Liver (tissue), 9 donors: Measurements from ENCODE around the gene CDC37L1. TPM values are rescaled to one million over a fixed set of nuclear protein-coding genes. Genes with fewer than 3 reads are reported as not detected.

ENCODE experiments used
- DNase-seq: peaks from one replicate; pipeline ENCODE4 v3.0.0-alpha.2; 2017; ENCODE audit warnings: low spot score
- H3K27ac ChIP-seq, 2 donors: one replicate each; pipeline ENCODE4 v1.7.0; 2013; ENCODE audit warnings: inconsistent platforms in 2 of 2, low read length in 2 of 2, control low read depth in 1 of 2, low read depth in 1 of 2, mild to moderate bottlenecking in 1 of 2
- H3K27me3 ChIP-seq, 4 donors: one replicate each; pipeline versions ENCODE4 v1.6.1 to v1.7.0; 2013; ENCODE audit warnings: low read length in 3 of 4, inconsistent platforms in 1 of 4, mild to moderate bottlenecking in 1 of 4, moderate library complexity in 1 of 4; ENCODE audit not compliant: control insufficient read depth in 4 of 4, insufficient read depth in 4 of 4
- H3K36me3 ChIP-seq, 4 donors: one replicate each; pipeline versions ENCODE4 v1.6.1 to v1.7.0; 2013; ENCODE audit warnings: low read length in 3 of 4, mild to moderate bottlenecking in 3 of 4, low read depth in 1 of 4, moderate library complexity in 1 of 4; ENCODE audit not compliant: control insufficient read depth in 4 of 4, insufficient read depth in 3 of 4
- H3K4me1 ChIP-seq, 4 donors: one replicate each; pipeline versions ENCODE4 v1.6.1 to v1.7.0; 2013; ENCODE audit warnings: low read length in 3 of 4, mild to moderate bottlenecking in 3 of 4, moderate library complexity in 1 of 4; ENCODE audit not compliant: control insufficient read depth in 4 of 4, insufficient read depth in 4 of 4
- H3K4me3 ChIP-seq, 3 donors: one replicate each; pipeline versions ENCODE4 v1.6.1 to v1.7.0; 2013; ENCODE audit warnings: low read length in 3 of 3, control low read depth in 1 of 3, low read depth in 1 of 3, mild to moderate bottlenecking in 1 of 3
- H3K9ac ChIP-seq, 2 donors: one replicate each; pipeline ENCODE4 v1.7.0; 2013; ENCODE audit warnings: low read length in 2 of 2, mild to moderate bottlenecking in 2 of 2, moderate library complexity in 2 of 2, control low read depth in 1 of 2, low read depth in 1 of 2
- H3K9me3 ChIP-seq, 4 donors: one replicate each; pipeline versions ENCODE4 v1.6.1 to v1.7.0; 2013; ENCODE audit warnings: low read length in 3 of 4; ENCODE audit not compliant: control insufficient read depth in 4 of 4
- CTCF ChIP-seq: fragments of 150-350 bp; IDR thresholded peaks from 2 replicates; pipeline ENCODE4 v1.5.1; 2017; ENCODE audit warnings: improper control_type of control experiment, low read depth, low read length; ENCODE audit not compliant: missing input control
- EGR1 ChIP-seq, 2 donors: IDR thresholded peaks; 2 replicates each; pipeline ENCODE4 v1.6.1; 2016 to 2018; ENCODE audit warnings: antibody characterized with exemption in 2 of 2, low read depth in 2 of 2
- FOXA1 ChIP-seq: IDR thresholded peaks from 2 replicates; pipeline ENCODE4 v1.6.1; 2016; ENCODE audit warnings: antibody characterized with exemption
- FOXA2 ChIP-seq: IDR thresholded peaks from 2 replicates; pipeline ENCODE4 v1.6.1; 2016; ENCODE audit warnings: antibody characterized with exemption
- GABPA ChIP-seq, 2 donors: IDR thresholded peaks in 1 of 2; conservative IDR thresholded peaks in 1 of 2; 2 replicates each; pipeline ENCODE4 v1.6.1; 2016; ENCODE audit warnings: antibody characterized with exemption in 2 of 2, mild to moderate bottlenecking in 1 of 2, moderate library complexity in 1 of 2
- HNF4A ChIP-seq, 2 donors: conservative IDR thresholded peaks; 2 replicates each; pipeline ENCODE4 v1.6.1; 2016; ENCODE audit warnings: antibody characterized with exemption in 2 of 2, mild to moderate bottlenecking in 2 of 2
- HNF4G ChIP-seq: IDR thresholded peaks from 2 replicates; pipeline ENCODE4 v1.6.1; 2016; ENCODE audit warnings: antibody characterized with exemption
- JUND ChIP-seq, 2 donors: IDR thresholded peaks; 2 replicates each; pipeline ENCODE4 v1.6.1; 2016; ENCODE audit warnings: antibody characterized with exemption in 2 of 2
- MAX ChIP-seq: IDR thresholded peaks from 2 replicates; pipeline ENCODE4 v1.6.1; 2016; ENCODE audit warnings: antibody characterized with exemption
- NR2F2 ChIP-seq: IDR thresholded peaks from 2 replicates; pipeline ENCODE4 v1.6.1; 2016; ENCODE audit warnings: antibody characterized with exemption
- RAD21 ChIP-seq, 2 donors: IDR thresholded peaks; 2 replicates each; pipeline ENCODE4 v1.6.1; 2016; ENCODE audit warnings: antibody characterized with exemption in 2 of 2, mild to moderate bottlenecking in 2 of 2
- RXRA ChIP-seq, 2 donors: IDR thresholded peaks; 2 replicates each; pipeline ENCODE4 v1.6.1; 2017 to 2018; ENCODE audit warnings: antibody characterized with exemption in 2 of 2, mild to moderate bottlenecking in 1 of 2
- TAF1 ChIP-seq: conservative IDR thresholded peaks from 2 replicates; pipeline ENCODE4 v1.6.1; 2016; ENCODE audit warnings: antibody characterized with exemption, mild to moderate bottlenecking
- YY1 ChIP-seq: IDR thresholded peaks from 2 replicates; pipeline ENCODE4 v1.6.1; 2016; ENCODE audit warnings: antibody characterized with exemption, mild to moderate bottlenecking
- WGBS: extraction: QIAGEN DNeasy Blood & Tissue Kit; methylation state at CpG from one replicate; pipeline ENCODE4 v1.1.7; 2013; 5-methylcytosine and 5-hydroxymethylcytosine counted together
- polyA plus RNA-seq, 2 donors: library from polyadenylated mRNA; stranded (reverse) in 1 of 2; unstranded in 1 of 2; fragments of 200-250 nt in 1 of 2; fragments of >200 nt in 1 of 2; fragmentation: Nextera tagmentation in 1 of 2; extraction: Ambion mirVana in 1 of 2; gene quantifications; one replicate each; pipeline versions ENCODE4 v1.2.1 to v1.2.3, GENCODE V29; 2013 to 2015
- total RNA-seq, 2 donors: library from RNA; depleted of rRNA; stranded (reverse); fragments of >200 nt; gene quantifications; one replicate each; pipeline ENCODE4 v1.2.3, GENCODE V29; 2014
- TF ChIP-seq, protein P1 (sequence below): IDR thresholded peaks from 2 replicates; pipeline ENCODE4 v1.6.1; 2016; ENCODE audit warnings: antibody characterized with exemption, mild to moderate bottlenecking
- TF ChIP-seq, protein P2 (sequence below): IDR thresholded peaks from 2 replicates; pipeline ENCODE4 v1.6.1; 2016; ENCODE audit warnings: antibody characterized with exemption
- donor health status: healthy.
- donor health status: healthy.
- donor health status: healthy.
- donor health status: healthy.
- donor health status: healthy.

Gene CDC37L1
- total and polyA plus RNA-seq, 4 donors = 11.3 to 32.8 (median 19.4) TPM

- peaks cover 0 to 3% (median 0%) of the 10 kb centered on the region in 4 donors for H3K4me1 ChIP-seq
- H3K9ac ChIP-seq = no peak overlapping the region
- H3K9me3 ChIP-seq = no peaks in the 10 kb centered on the region
- TF ChIP-seq GABPA (IDR thresholded peaks at IDR 0.05 in 1 of 2, conservative IDR thresholded peaks at IDR 0.05 in 1 of 2) (no peak), EGR1 (IDR thresholded peaks at IDR 0.05; ENCODE audit: low read depth in 2 of 2) (no peak), RAD21 (IDR thresholded peaks at IDR 0.05) (no peak), RXRA (IDR thresholded peaks at IDR 0.05) (no peak), TAF1 (no peak), HNF4G (no peak), FOXA1 (no peak)
- TF ChIP-seq, protein P1, sequence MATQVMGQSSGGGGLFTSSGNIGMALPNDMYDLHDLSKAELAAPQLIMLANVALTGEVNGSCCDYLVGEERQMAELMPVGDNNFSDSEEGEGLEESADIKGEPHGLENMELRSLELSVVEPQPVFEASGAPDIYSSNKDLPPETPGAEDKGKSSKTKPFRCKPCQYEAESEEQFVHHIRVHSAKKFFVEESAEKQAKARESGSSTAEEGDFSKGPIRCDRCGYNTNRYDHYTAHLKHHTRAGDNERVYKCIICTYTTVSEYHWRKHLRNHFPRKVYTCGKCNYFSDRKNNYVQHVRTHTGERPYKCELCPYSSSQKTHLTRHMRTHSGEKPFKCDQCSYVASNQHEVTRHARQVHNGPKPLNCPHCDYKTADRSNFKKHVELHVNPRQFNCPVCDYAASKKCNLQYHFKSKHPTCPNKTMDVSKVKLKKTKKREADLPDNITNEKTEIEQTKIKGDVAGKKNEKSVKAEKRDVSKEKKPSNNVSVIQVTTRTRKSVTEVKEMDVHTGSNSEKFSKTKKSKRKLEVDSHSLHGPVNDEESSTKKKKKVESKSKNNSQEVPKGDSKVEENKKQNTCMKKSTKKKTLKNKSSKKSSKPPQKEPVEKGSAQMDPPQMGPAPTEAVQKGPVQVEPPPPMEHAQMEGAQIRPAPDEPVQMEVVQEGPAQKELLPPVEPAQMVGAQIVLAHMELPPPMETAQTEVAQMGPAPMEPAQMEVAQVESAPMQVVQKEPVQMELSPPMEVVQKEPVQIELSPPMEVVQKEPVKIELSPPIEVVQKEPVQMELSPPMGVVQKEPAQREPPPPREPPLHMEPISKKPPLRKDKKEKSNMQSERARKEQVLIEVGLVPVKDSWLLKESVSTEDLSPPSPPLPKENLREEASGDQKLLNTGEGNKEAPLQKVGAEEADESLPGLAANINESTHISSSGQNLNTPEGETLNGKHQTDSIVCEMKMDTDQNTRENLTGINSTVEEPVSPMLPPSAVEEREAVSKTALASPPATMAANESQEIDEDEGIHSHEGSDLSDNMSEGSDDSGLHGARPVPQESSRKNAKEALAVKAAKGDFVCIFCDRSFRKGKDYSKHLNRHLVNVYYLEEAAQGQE = no peak
- WGBS = 82% methylated on average over 7 of the region's 7 CpGs
- no peak overlapping the region for H3K27ac ChIP-seq
- H3K36me3 ChIP-seq = peaks cover 2 to 19% (median 13%) of the 10 kb centered on the region in 4 donors
- no peak for DNase-seq
- no peaks in the 10 kb centered on the region for H3K27me3 ChIP-seq
- H3K4me3 ChIP-seq = no peak overlapping the region
These were observed 46.5 kb downstream of the CDC37L1 start for GRCh38 chr9:4725706-4726442.

DNA sequence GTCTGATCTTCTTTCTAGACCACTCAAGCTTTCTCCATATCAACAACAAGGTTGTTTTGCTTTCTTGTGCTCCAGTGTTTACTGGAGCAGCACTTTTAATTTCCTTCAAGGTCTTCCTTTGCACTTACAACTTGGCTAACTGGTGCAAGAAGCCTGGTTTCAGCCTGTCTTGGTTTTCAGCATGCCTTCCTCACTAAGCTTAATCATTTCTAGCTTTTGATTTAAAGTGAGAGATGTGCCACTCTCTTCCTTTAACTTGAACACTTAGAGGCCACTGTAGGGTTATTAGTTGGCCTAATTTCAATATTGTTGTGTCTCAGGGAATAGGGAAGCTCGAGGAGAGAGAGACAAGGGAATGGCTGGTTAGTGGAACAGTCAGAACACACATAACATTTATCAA, 48.2 kb downstream of the CDC37L1 start:
- no peak overlapping the region for H3K4me3 ChIP-seq
- H3K27me3 ChIP-seq = no peaks in the 10 kb centered on the region
- no peak overlapping the region for H3K9ac ChIP-seq
- H3K9me3 ChIP-seq = no peaks in the 10 kb centered on the region
- no peak overlapping the region for H3K27ac ChIP-seq
- no peak for DNase-seq
- H3K4me1 ChIP-seq = peaks cover 0 to 3% (median 0%) of the 10 kb centered on the region in 4 donors
- TF ChIP-seq HNF4G (no peak), EGR1 (IDR thresholded peaks at IDR 0.05; ENCODE audit: low read depth in 2 of 2) (no peak)
- WGBS = 68% methylated on average over 1 of the region's 1 CpG
- H3K36me3 ChIP-seq = peaks cover 1 to 7% (median 2%) of the 10 kb centered on the region in 4 donors

DNA sequence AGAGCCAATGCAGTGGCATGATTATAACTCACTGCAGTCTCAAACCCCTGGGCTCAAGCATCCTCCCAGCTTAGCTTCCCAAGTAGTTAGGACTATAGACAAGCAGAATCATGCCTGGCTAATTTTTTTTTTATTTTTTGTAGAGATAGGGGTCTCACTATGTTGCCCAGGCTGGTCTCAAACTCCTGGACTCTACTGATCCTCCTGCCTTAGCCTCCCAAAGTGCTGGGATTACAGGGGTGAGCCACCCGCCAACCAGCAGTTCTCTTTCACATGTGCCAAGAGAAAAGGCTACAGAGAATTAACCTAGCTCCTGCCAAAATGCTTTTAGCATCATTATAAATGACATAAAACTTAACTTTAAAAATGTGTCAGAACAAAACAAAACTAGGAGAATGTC, 53.5 kb downstream of the CDC37L1 start:
- H3K36me3 ChIP-seq = no peaks in the 10 kb centered on the region
- no peak overlapping the region for H3K9ac ChIP-seq
- no peak overlapping the region for H3K27ac ChIP-seq
- no peaks in the 10 kb centered on the region for H3K27me3 ChIP-seq
- no peak for DNase-seq
- no peak overlapping the region for H3K4me3 ChIP-seq
- 95% methylated on average over 1 of the region's 1 CpG for WGBS
- H3K4me1 ChIP-seq = peaks cover 0 to 11% (median 3%) of the 10 kb centered on the region in 4 donors
- H3K9me3 ChIP-seq = no peaks in the 10 kb centered on the region
- TF ChIP-seq FOXA1 (no peak), MAX (no peak), HNF4G (no peak), JUND (IDR thresholded peaks at IDR 0.05) (no peak), RXRA (IDR thresholded peaks at IDR 0.05) (no peak), GABPA (IDR thresholded peaks at IDR 0.05 in 1 of 2, conservative IDR thresholded peaks at IDR 0.05 in 1 of 2) (no peak), CTCF (no peak), TAF1 (no peak), NR2F2 (no peak), YY1 (no peak), EGR1 (IDR thresholded peaks at IDR 0.05; ENCODE audit: low read depth in 2 of 2) (no peak), RAD21 (IDR thresholded peaks at IDR 0.05) (no peak), FOXA2 (no peak), HNF4A (conservative IDR thresholded peaks at IDR 0.05) (no peak)
- TF ChIP-seq, protein P2, sequence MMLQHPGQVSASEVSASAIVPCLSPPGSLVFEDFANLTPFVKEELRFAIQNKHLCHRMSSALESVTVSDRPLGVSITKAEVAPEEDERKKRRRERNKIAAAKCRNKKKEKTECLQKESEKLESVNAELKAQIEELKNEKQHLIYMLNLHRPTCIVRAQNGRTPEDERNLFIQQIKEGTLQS = no peak
- TF ChIP-seq, protein P1 = no peak
